Esophagus muscularis mucosa (tissue), 4 donors: Measurements from ENCODE around the gene BTRC. TPM values are rescaled to one million over a fixed set of nuclear protein-coding genes. Genes with fewer than 3 reads are reported as not detected.
A peak's percentile ranks its signal among the peaks of the same experiment; 100 is the strongest.
"Not testable (repeated sequence)": the region's sequence is repeated elsewhere in the genome, so short reads cannot be mapped to it uniquely, and the experiment has no call there.

Experiments used
- DNase-seq: peaks from one replicate; pipeline ENCODE4 v3.0.0-alpha.2; 2017; ENCODE audit errors: extremely low spot score
- H3K27ac ChIP-seq, 4 donors: fragments of 200-600 bp; sonication (generic); replicated peaks in 1 of 4; 1 replicate in 3 of 4; 2 replicates in 1 of 4; pipeline ENCODE4 v1.5.1; 2016 to 2019; ENCODE audit warnings: mild to moderate bottlenecking in 1 of 4
- H3K27me3 ChIP-seq, 4 donors: fragments of 200-600 bp; sonication (generic); one replicate each; pipeline versions ENCODE4 v1.5.1 to v1.6.0; 2016 to 2019
- H3K36me3 ChIP-seq, 4 donors: fragments of 200-600 bp; sonication (generic); one replicate each; pipeline ENCODE4 v1.5.1; 2016 to 2019
- H3K4me1 ChIP-seq, 4 donors: fragments of 200-600 bp; sonication (generic); one replicate each; pipeline ENCODE4 v1.5.1; 2016 to 2019
- H3K4me3 ChIP-seq, 4 donors: fragments of 200-600 bp; sonication (generic); 1 replicate in 2 of 4; 2 replicates in 2 of 4; pipeline ENCODE4 v1.5.1; 2016 to 2019; ENCODE audit warnings: mild to moderate bottlenecking in 4 of 4, moderate library complexity in 1 of 4
- H3K9me3 ChIP-seq, 4 donors: fragments of 200-600 bp; sonication (generic); 1 replicate in 3 of 4; 2 replicates in 1 of 4; pipeline ENCODE4 v1.5.1; 2016 to 2019
- CTCF ChIP-seq, 3 experiments: fragments of 200-600 bp in 2 of 3; fragments of 450-650 bp in 1 of 3; sonication (generic) in 2 of 3; IDR thresholded peaks; one replicate each; pipeline ENCODE4 v1.5.1; 2017 to 2019; ENCODE audit warnings: antibody characterized with exemption in 3 of 3, mild to moderate bottlenecking in 2 of 3, moderate library complexity in 1 of 3
- EP300 ChIP-seq: sonication (generic); formaldehyde crosslinking; IDR thresholded peaks from one replicate; pipeline ENCODE4 v1.6.1; 2017; ENCODE audit warnings: antibody characterized with exemption
- POLR2A ChIP-seq: fragments of 450-650 bp; IDR thresholded peaks from one replicate; pipeline ENCODE4 v1.6.1; 2017; ENCODE audit warnings: antibody characterized with exemption, moderate library complexity, mild to moderate bottlenecking, low read depth
- POLR2AphosphoS5 ChIP-seq, 2 donors: sonication (generic); formaldehyde crosslinking; IDR thresholded peaks; one replicate each; pipeline ENCODE4 v1.6.1; 2017; ENCODE audit warnings: antibody characterized with exemption in 2 of 2
- WGBS: methylation state at CpG from one replicate; pipeline ENCODE4 v1.1.5; 2018; 5-methylcytosine and 5-hydroxymethylcytosine counted together
- intact Hi-C: fragments of 100-400 bp; cut with DNase I; formaldehyde crosslinking; loops from one replicate; pipeline ENCODE4 v1.15.1; 2023
- total RNA-seq, 4 donors: library from RNA; depleted of rRNA; stranded (reverse); fragments of >200 nt; gene quantifications; one replicate each; pipeline versions ENCODE4 v1.1.0 to v1.2.1, GENCODE V29; 2016

Gene BTRC
- total RNA-seq, 4 donors from 2014 or later, result 10.1 to 20.0 (median 10.4) TPM

GRCh38 chr10:101587725-101588653 is 234.0 kb downstream of the BTRC start, which contains the start of the genes DPCD and POLL:
Gene DPCD, plus strand, starts transcription at chr10:101588321. Its CDS starts 16 bp downstream, at chr10:101588337.
Gene POLL, minus strand, starts transcription at chr10:101588257. Its CDS starts 897 bp downstream, at chr10:101587360.
- under 1% methylated on average over 28 of the region's 50 CpGs for WGBS
- Histone ChIP-seq H3K36me3 (peaks cover 10 to 30% (median 21%) of the 10 kb centered on the region in 4 donors), H3K27me3 (no peaks in the 10 kb centered on the region), H3K9me3 (no peaks in the 10 kb centered on the region), H3K4me3 (peak within 1 kb of the TSS; percentile 85 to 90 (median 88)), H3K27ac (peak within 1 kb of the TSS; percentile 73 to 81 (median 76)), H3K4me1 (peaks cover 18 to 33% (median 23%) of the 10 kb centered on the region in 4 donors)
- no peak for TF ChIP-seq EP300
- peak; percentile 74 to 85 for TF ChIP-seq POLR2AphosphoS5 (IDR thresholded peaks at IDR 0.05)
- TF ChIP-seq POLR2A, result peak; percentile 10
- intact Hi-C loops, result no loop called here
- peak; percentile 99 for DNase-seq

GRCh38 chr10:101588879-101589278 is 234.9 kb downstream of the BTRC start:
- DNase-seq, result no peak
- Histone ChIP-seq H3K36me3 (peaks cover 6 to 21% (median 13%) of the 10 kb centered on the region in 4 donors), H3K27me3 (no peaks in the 10 kb centered on the region), H3K4me1 (peaks cover 18 to 33% (median 23%) of the 10 kb centered on the region in 4 donors), H3K4me3 (peak overlapping the region; percentile 85 to 90 (median 88)), H3K27ac (no peak overlapping the region), H3K9me3 (no peaks in the 10 kb centered on the region)
- 74% methylated on average over 5 of the region's 5 CpGs for WGBS
- intact Hi-C loops, result no loop called here
- no peak for TF ChIP-seq CTCF (IDR thresholded peaks at IDR 0.05)
- TF ChIP-seq POLR2AphosphoS5 (IDR thresholded peaks at IDR 0.05), result no peak
- TF ChIP-seq EP300, result no peak
- TF ChIP-seq POLR2A, result no peak

- H3K27me3 ChIP-seq, H3K4me3 ChIP-seq, H3K27ac ChIP-seq, DNase-seq, H3K9me3 ChIP-seq, intact Hi-C loops, H3K36me3 ChIP-seq: not testable (repeated sequence)
- 82% methylated on average over 2 of the region's 2 CpGs for WGBS
- H3K4me1 ChIP-seq, result peaks cover 7 to 14% (median 9%) of the 10 kb centered on the region in 4 donors
These were observed 239.4 kb downstream of the BTRC start for GRCh38 chr10:101593331-101593730.

- peaks cover 0 to 17% (median 0%) of the 10 kb centered on the region in 4 donors for H3K36me3 ChIP-seq
- TF ChIP-seq POLR2AphosphoS5 (IDR thresholded peaks at IDR 0.05) (no peak), POLR2A (no peak), EP300 (no peak), CTCF (IDR thresholded peaks at IDR 0.05) (no peak)
- no peak for DNase-seq
- H3K27me3 ChIP-seq, result no peaks in the 10 kb centered on the region
- H3K27ac ChIP-seq, result no peak overlapping the region
- H3K9me3 ChIP-seq, result no peaks in the 10 kb centered on the region
- intact Hi-C loops, result no loop called here
- 83% methylated on average over 13 of the region's 13 CpGs for WGBS
- no peak overlapping the region for H3K4me3 ChIP-seq
- no peaks in the 10 kb centered on the region for H3K4me1 ChIP-seq
These were observed 241.8 kb downstream of the BTRC start for GRCh38 chr10:101595591-101596433.

GRCh38 chr10:101597091-101597900 is 243.3 kb downstream of the BTRC start:
- DNase-seq, result no peak
- TF ChIP-seq CTCF (IDR thresholded peaks at IDR 0.05) (no peak), POLR2AphosphoS5 (IDR thresholded peaks at IDR 0.05) (no peak), POLR2A (no peak), EP300 (no peak)
- WGBS, result 73% methylated on average over 14 of the region's 14 CpGs
- no peak overlapping the region for H3K27ac ChIP-seq
- H3K36me3 ChIP-seq, result peaks cover 0 to 24% (median 0%) of the 10 kb centered on the region in 4 donors
- H3K4me3 ChIP-seq, result no peak overlapping the region
- intact Hi-C loops, result no loop called here
- peaks cover 0 to 3% (median 0%) of the 10 kb centered on the region in 4 donors for H3K4me1 ChIP-seq
- H3K27me3 ChIP-seq, result no peaks in the 10 kb centered on the region
- H3K9me3 ChIP-seq, result no peaks in the 10 kb centered on the region
